ENCODE data around the gene SPNS3.

- TF ChIP-seq, protein P1, sequence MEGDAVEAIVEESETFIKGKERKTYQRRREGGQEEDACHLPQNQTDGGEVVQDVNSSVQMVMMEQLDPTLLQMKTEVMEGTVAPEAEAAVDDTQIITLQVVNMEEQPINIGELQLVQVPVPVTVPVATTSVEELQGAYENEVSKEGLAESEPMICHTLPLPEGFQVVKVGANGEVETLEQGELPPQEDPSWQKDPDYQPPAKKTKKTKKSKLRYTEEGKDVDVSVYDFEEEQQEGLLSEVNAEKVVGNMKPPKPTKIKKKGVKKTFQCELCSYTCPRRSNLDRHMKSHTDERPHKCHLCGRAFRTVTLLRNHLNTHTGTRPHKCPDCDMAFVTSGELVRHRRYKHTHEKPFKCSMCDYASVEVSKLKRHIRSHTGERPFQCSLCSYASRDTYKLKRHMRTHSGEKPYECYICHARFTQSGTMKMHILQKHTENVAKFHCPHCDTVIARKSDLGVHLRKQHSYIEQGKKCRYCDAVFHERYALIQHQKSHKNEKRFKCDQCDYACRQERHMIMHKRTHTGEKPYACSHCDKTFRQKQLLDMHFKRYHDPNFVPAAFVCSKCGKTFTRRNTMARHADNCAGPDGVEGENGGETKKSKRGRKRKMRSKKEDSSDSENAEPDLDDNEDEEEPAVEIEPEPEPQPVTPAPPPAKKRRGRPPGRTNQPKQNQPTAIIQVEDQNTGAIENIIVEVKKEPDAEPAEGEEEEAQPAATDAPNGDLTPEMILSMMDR (IDR thresholded peaks at IDR 0.05; ENCODE audit: poor library complexity, severe bottlenecking): no peak
- TF ChIP-seq MXI1 (conservative IDR thresholded peaks at IDR 0.05; ENCODE audit: poor library complexity, severe bottlenecking): no peak
Measured at GRCh38 chr17:4426499-4427208, 7.1 kb upstream of the SPNS3 start.
